Naive thymus-derived CD8-positive, alpha-beta T cell (primary cell): Measurements from ENCODE around the gene P2RY6. TPM values are rescaled to one million over a fixed set of nuclear protein-coding genes. Genes with fewer than 3 reads are reported as not detected.

ENCODE experiments used
- ATAC-seq, 2 donors: fragments of 150-1000 bp; cut with Tn5 transposase in 1 of 2; sonication (Bioruptor Pico), chemical (Tn5 transposase) in 1 of 2; 1 replicate in 1 of 2; 2 replicates in 1 of 2; pipeline ENCODE4 v1.10.0; 2021; ENCODE audit warnings: mild to moderate bottlenecking in 2 of 2, moderate library complexity in 2 of 2
- POLR2A ChIA-PET: fragments of 350-600 bp; sonication (Branson Sonifier 250); formaldehyde crosslinking; loops from one replicate; lab custom pipeline; 2021; ENCODE audit warnings: antibody characterized with exemption; lab: Charles Lee
- DNase-seq, 10 donors: peaks; one replicate each; pipeline versions ENCODE4 v3.0.0 to v3.0.0-alpha.2; 2020 to 2022
- H3K27ac Mint-ChIP-seq, 10 donors: one replicate each; pipeline ENCODE4 v1.8.0; 2020 to 2022; ENCODE audit warnings: mild to moderate bottlenecking in 10 of 10, mixed read lengths in 10 of 10, moderate library complexity in 4 of 10, inconsistent platforms in 1 of 10
- H3K27me3 Mint-ChIP-seq, 5 donors: one replicate each; pipeline ENCODE4 v1.8.0; 2021 to 2022; ENCODE audit warnings: mixed read lengths in 5 of 5
- H3K36me3 Mint-ChIP-seq, 3 donors: one replicate each; pipeline ENCODE4 v1.8.0; 2020 to 2022; ENCODE audit warnings: mixed read lengths in 3 of 3, mild to moderate bottlenecking in 2 of 3, inconsistent platforms in 1 of 3
- H3K4me1 Mint-ChIP-seq, 4 donors: one replicate each; pipeline ENCODE4 v1.8.0; 2021 to 2022; ENCODE audit warnings: mixed read lengths in 4 of 4
- H3K4me3 Mint-ChIP-seq, 10 donors: one replicate each; pipeline ENCODE4 v1.8.0; 2020 to 2022; ENCODE audit warnings: mild to moderate bottlenecking in 10 of 10, mixed read lengths in 10 of 10, moderate library complexity in 6 of 10, inconsistent platforms in 1 of 10
- H3K9me3 Mint-ChIP-seq, 9 donors: one replicate each; pipeline ENCODE4 v1.8.0; 2020 to 2022; ENCODE audit warnings: mixed read lengths in 9 of 9, mild to moderate bottlenecking in 3 of 9, inconsistent platforms in 1 of 9, moderate library complexity in 1 of 9
- polyA plus RNA-seq, 3 donors: library from polyadenylated mRNA; unstranded; fragments of 300-500 nt; fragmentation: Illumina TruSeq; gene quantifications; one replicate each; pipeline ENCODE4 v1.2.3, GENCODE V29; 2021
- total RNA-seq, 8 experiments: library from RNA in 2 of 8; stranded (reverse) in 2 of 8; gene quantifications; one replicate each; pipeline ENCODE4 v1.2.3 and lab custom pipeline; 2021 to 2026

The P2RY6 gene
- total and polyA plus RNA-seq, 5 experiments from 2014 or later = 0.52 TPM; not detected in 4

DNA sequence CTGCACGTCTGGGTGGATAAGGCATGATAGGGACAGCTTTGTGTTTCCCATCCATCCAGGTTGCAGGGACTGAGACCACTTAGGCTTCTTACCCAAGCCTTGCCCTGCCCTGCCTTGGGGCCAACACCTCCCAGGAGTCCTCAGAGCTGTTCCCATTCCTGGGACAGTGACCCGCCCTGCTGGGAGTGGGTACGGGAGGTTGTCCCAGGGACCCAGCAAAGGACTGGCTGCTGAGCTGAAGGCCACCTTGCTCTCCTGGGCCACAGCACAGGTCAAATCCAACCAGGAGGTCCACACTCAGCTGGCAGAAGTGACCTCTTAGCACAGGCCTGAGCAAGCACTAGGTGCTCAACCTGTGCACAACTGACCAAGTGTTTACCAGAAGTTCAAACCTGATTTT is 19.1 kb downstream of the P2RY6 start:
- POLR2A ChIA-PET = no interaction called here
- Mint-ChIP-seq H3K27ac (no peak overlapping the region), H3K36me3 (no peaks in the 10 kb centered on the region), H3K27me3 (peaks cover 0 to 5% (median 2%) of the 10 kb centered on the region in 5 donors), H3K9me3 (no peaks in the 10 kb centered on the region), H3K4me3 (no peak overlapping the region), H3K4me1 (peaks cover 7 to 25% (median 12%) of the 10 kb centered on the region in 4 donors)
- DNase-seq (no peak), ATAC-seq (no peak)

GRCh38 chr11:73291781-73292524 is 19.8 kb downstream of the P2RY6 start:
- H3K4me1 Mint-ChIP-seq = peaks cover 7 to 25% (median 12%) of the 10 kb centered on the region in 4 donors
- no peak overlapping the region for H3K4me3 Mint-ChIP-seq
- peak overlapping the region in 1 of 10 donors; percentile 29 for H3K27ac Mint-ChIP-seq
- POLR2A ChIA-PET = no interaction called here
- no peaks in the 10 kb centered on the region for H3K36me3 Mint-ChIP-seq
- no peak for ATAC-seq
- no peaks in the 10 kb centered on the region for H3K9me3 Mint-ChIP-seq
- H3K27me3 Mint-ChIP-seq = peaks cover 2 to 8% (median 5%) of the 10 kb centered on the region in 5 donors
- no peak for DNase-seq

GRCh38 chr11:73292525-73292894 is 20.4 kb downstream of the P2RY6 start:
- H3K4me3 Mint-ChIP-seq = no peak overlapping the region
- peaks cover 2 to 12% (median 8%) of the 10 kb centered on the region in 5 donors for H3K27me3 Mint-ChIP-seq
- DNase-seq (no peak), ATAC-seq (no peak)
- no peak overlapping the region for H3K27ac Mint-ChIP-seq
- peaks cover 7 to 20% (median 12%) of the 10 kb centered on the region in 4 donors for H3K4me1 Mint-ChIP-seq
- H3K9me3 Mint-ChIP-seq = no peaks in the 10 kb centered on the region
- POLR2A ChIA-PET = no interaction called here
- no peaks in the 10 kb centered on the region for H3K36me3 Mint-ChIP-seq

DNA sequence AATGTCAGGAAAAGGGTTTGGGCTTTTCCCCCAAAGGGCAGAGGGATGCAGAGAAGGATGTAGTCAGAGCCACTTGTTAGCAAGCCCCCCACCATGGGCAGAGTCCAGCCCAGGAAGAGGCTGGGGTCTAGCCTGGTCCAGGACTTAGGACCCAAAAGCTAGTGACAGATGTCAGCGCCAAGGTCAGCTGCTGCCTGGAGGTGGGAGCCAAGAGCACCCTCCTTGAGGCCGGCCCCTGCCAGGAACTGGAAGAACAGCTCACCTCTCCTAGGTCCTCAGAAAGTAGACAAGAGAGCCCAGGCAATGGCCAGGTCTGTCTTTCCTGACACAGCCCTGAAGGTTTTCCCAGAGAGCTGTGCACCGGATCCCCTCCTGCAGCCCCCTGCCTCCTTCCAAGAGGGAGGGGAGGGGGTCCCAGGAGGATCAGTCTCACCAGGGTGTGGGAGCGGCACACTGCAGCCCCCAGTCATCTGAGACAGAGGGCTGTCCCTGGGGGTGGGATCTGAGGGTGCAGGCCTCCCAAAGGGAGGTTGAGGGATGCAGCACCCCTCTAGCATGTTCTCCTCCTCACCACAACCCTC is 21.3 kb downstream of the P2RY6 start:
- no peak overlapping the region for H3K4me3 Mint-ChIP-seq
- peaks cover 7 to 14% (median 11%) of the 10 kb centered on the region in 4 donors for H3K4me1 Mint-ChIP-seq
- H3K36me3 Mint-ChIP-seq = no peaks in the 10 kb centered on the region
- no peak overlapping the region for H3K27ac Mint-ChIP-seq
- peaks cover 6 to 21% (median 17%) of the 10 kb centered on the region in 5 donors for H3K27me3 Mint-ChIP-seq
- no peak for ATAC-seq
- H3K9me3 Mint-ChIP-seq = no peaks in the 10 kb centered on the region
- POLR2A ChIA-PET = no interaction called here
- no peak for DNase-seq

DNA sequence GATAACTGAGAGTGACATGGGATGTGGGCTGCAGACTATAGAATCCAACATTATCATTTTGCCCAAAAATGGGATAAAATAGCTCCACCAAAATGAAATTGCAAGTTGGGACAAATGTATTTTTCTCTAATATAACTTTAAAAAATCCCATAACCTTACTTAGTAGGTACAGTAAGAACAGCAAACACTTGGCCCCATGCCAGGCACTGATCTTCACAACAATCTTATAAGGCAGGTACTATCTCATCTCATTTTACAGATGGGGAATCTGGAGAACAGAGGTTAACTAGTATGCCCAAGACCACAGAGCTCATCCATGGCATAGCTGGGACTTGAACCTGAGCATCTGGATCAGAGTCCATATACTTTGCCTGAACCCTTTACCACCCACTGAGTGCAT is 22.5 kb downstream of the P2RY6 start:
- Mint-ChIP-seq H3K27ac (peak overlapping the region in 1 of 10 donors; percentile 9), H3K4me3 (no peak overlapping the region), H3K27me3 (peaks cover 6 to 24% (median 17%) of the 10 kb centered on the region in 5 donors), H3K4me1 (peaks cover 0 to 4% (median 2%) of the 10 kb centered on the region in 4 donors), H3K36me3 (no peaks in the 10 kb centered on the region), H3K9me3 (no peaks in the 10 kb centered on the region)
- POLR2A ChIA-PET = no interaction called here
- ATAC-seq = no peak
- no peak for DNase-seq

DNA sequence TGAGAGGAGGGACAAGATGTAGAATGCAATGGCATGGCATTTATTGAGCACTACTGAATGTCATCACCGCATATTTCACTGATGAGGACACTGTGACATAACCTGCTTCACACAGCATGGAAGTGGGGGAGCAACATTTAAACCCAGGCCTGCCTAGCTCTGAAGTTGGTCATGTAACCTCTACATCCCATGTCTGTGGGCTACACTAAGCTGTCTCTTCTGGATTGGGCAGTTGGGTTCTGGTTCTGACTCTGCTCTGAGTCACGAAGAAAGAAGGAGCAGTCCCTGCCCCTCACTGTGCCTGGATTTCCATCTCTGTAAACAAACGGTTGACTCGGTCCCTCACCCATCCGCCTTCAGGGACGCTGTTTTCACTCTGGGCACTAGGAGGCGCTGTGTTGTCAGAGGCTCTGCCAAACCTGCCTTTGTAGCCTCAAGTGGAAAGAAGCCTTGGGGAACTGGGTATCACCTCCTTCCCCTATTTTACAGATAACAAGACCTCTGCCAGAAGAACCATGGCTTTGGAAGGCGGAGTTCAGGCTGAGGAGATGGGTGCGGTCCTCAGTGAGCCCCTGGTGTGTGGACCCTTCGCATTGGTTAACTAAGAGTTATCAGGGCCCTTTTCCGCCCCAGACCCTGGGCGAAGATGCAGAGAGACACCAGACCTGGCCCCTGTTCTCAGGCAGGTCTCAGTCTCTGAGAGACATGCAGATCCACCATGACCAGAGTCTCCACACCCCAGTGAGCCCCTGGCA is 23.3 kb downstream of the P2RY6 start:
- Mint-ChIP-seq H3K9me3 (no peaks in the 10 kb centered on the region), H3K4me1 (peaks cover 0 to 3% (median 1%) of the 10 kb centered on the region in 4 donors), H3K27ac (peak overlapping the region in 1 of 10 donors; percentile 30), H3K36me3 (no peaks in the 10 kb centered on the region), H3K27me3 (peaks cover 6 to 32% (median 19%) of the 10 kb centered on the region in 5 donors), H3K4me3 (no peak overlapping the region)
- POLR2A ChIA-PET = no interaction called here
- peak; percentile 82 to 84 for ATAC-seq
- DNase-seq = peak; percentile 42 to 81 (median 68)

- POLR2A ChIA-PET = no interaction called here
- Mint-ChIP-seq H3K4me1 (peaks cover 0 to 3% (median 1%) of the 10 kb centered on the region in 4 donors), H3K27me3 (peaks cover 6 to 36% (median 21%) of the 10 kb centered on the region in 5 donors), H3K4me3 (no peak overlapping the region), H3K9me3 (no peaks in the 10 kb centered on the region), H3K36me3 (no peaks in the 10 kb centered on the region), H3K27ac (no peak overlapping the region)
- DNase-seq (no peak), ATAC-seq (no peak)
Observed at GRCh38 chr11:73295996-73296318, 23.8 kb downstream of the P2RY6 start.

DNA sequence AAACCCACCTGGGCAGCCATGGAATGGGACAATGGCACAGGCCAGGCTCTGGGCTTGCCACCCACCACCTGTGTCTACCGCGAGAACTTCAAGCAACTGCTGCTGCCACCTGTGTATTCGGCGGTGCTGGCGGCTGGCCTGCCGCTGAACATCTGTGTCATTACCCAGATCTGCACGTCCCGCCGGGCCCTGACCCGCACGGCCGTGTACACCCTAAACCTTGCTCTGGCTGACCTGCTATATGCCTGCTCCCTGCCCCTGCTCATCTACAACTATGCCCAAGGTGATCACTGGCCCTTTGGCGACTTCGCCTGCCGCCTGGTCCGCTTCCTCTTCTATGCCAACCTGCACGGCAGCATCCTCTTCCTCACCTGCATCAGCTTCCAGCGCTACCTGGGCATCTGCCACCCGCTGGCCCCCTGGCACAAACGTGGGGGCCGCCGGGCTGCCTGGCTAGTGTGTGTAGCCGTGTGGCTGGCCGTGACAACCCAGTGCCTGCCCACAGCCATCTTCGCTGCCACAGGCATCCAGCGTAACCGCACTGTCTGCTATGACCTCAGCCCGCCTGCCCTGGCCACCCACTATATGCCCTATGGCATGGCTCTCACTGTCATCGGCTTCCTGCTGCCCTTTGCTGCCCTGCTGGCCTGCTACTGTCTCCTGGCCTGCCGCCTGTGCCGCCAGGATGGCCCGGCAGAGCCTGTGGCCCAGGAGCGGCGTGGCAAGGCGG is 24.5 kb downstream of the P2RY6 start:
- H3K27ac Mint-ChIP-seq = no peak overlapping the region
- no peaks in the 10 kb centered on the region for H3K36me3 Mint-ChIP-seq
- POLR2A ChIA-PET = no interaction called here
- H3K4me1 Mint-ChIP-seq = peaks cover 0 to 3% (median 1%) of the 10 kb centered on the region in 4 donors
- H3K27me3 Mint-ChIP-seq = peaks cover 6 to 37% (median 21%) of the 10 kb centered on the region in 5 donors
- no peaks in the 10 kb centered on the region for H3K9me3 Mint-ChIP-seq
- no peak overlapping the region for H3K4me3 Mint-ChIP-seq
- ATAC-seq = no peak
- no peak for DNase-seq

DNA sequence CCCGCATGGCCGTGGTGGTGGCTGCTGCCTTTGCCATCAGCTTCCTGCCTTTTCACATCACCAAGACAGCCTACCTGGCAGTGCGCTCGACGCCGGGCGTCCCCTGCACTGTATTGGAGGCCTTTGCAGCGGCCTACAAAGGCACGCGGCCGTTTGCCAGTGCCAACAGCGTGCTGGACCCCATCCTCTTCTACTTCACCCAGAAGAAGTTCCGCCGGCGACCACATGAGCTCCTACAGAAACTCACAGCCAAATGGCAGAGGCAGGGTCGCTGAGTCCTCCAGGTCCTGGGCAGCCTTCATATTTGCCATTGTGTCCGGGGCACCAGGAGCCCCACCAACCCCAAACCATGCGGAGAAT is 25.1 kb downstream of the P2RY6 start:
- H3K27ac Mint-ChIP-seq = peak overlapping the region in 1 of 10 donors; percentile 27
- peaks cover 0 to 3% (median 1%) of the 10 kb centered on the region in 4 donors for H3K4me1 Mint-ChIP-seq
- H3K27me3 Mint-ChIP-seq = peaks cover 10 to 42% (median 20%) of the 10 kb centered on the region in 5 donors
- DNase-seq (no peak), ATAC-seq (no peak)
- POLR2A ChIA-PET = no interaction called here
- no peaks in the 10 kb centered on the region for H3K9me3 Mint-ChIP-seq
- no peaks in the 10 kb centered on the region for H3K36me3 Mint-ChIP-seq
- no peak overlapping the region for H3K4me3 Mint-ChIP-seq

GRCh38 chr11:73297702-73298101 is 25.6 kb downstream of the P2RY6 start:
- Mint-ChIP-seq H3K4me3 (no peak overlapping the region), H3K36me3 (no peaks in the 10 kb centered on the region), H3K27me3 (peaks cover 10 to 47% (median 23%) of the 10 kb centered on the region in 5 donors), H3K27ac (no peak overlapping the region), H3K9me3 (no peaks in the 10 kb centered on the region), H3K4me1 (peaks cover 0 to 3% (median 1%) of the 10 kb centered on the region in 4 donors)
- POLR2A ChIA-PET = no interaction called here
- no peak for DNase-seq
- no peak for ATAC-seq

DNA sequence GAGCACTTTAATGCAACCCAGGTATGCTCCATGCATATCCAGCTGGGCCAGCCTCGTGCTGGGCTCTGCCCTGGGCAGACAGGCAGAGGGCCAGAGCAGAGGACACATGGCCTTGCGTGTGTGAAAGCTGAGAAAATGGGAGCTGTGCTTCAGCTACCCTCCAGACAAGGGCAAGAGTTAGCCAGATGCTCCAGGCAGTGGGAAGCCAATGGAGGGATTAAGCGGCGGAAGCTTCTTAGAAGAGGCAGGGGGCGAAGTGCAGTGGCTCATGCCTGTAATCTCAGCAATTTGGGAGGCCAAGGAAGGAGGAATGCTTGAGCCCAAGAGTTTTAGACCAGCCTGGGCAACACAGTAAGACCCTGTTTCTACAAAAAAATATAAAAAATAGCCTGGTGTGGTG is 26.1 kb downstream of the P2RY6 start:
- POLR2A ChIA-PET = no interaction called here
- Mint-ChIP-seq H3K4me1 (peaks cover 0 to 3% (median under 1%) of the 10 kb centered on the region in 4 donors), H3K4me3 (no peak overlapping the region), H3K27me3 (peaks cover 8 to 53% (median 27%) of the 10 kb centered on the region in 5 donors), H3K9me3 (no peaks in the 10 kb centered on the region), H3K27ac (peak overlapping the region in 1 of 10 donors; percentile 47), H3K36me3 (no peaks in the 10 kb centered on the region)
- ATAC-seq (no peak), DNase-seq (no peak)

DNA sequence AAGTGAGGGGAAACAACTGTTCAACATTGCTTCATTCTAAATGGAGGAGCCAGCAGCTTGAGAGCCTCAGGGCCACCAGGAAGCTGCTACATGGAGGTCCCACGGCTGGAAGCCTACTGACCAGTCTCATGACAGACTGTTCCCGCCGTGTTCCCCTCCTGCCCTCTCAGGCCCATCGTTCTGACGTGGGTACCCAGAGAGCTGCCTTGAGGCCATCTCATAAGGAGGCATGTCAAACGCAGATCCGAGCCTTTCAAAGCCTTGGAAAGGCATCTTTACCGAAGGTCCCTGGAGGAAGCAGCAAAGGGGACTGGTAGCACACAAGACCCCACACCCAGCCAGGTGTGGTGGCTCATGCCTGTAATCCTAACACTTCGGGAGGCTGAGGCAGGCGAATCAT is 27.6 kb downstream of the P2RY6 start:
- no peak for ATAC-seq

More for the DNA sequence above, 27.6 kb downstream of the P2RY6 start:
- Mint-ChIP-seq H3K4me3 (no peak overlapping the region), H3K27me3 (peaks cover 9 to 64% (median 27%) of the 10 kb centered on the region in 5 donors), H3K36me3 (no peaks in the 10 kb centered on the region), H3K4me1 (peaks cover 0 to 3% (median under 1%) of the 10 kb centered on the region in 4 donors), H3K9me3 (no peaks in the 10 kb centered on the region), H3K27ac (no peak overlapping the region)
- no peak for DNase-seq
- POLR2A ChIA-PET = no interaction called here
